ENCODE measurements around the gene ATP11B. TPM values are rescaled to one million over a fixed set of nuclear protein-coding genes. Genes with fewer than 3 reads are reported as not detected.

ATP11B gene
- total RNA-seq, 3 donors from 2014 or later, result 70.8 to 92.8 (median 77.3) TPM

DNA sequence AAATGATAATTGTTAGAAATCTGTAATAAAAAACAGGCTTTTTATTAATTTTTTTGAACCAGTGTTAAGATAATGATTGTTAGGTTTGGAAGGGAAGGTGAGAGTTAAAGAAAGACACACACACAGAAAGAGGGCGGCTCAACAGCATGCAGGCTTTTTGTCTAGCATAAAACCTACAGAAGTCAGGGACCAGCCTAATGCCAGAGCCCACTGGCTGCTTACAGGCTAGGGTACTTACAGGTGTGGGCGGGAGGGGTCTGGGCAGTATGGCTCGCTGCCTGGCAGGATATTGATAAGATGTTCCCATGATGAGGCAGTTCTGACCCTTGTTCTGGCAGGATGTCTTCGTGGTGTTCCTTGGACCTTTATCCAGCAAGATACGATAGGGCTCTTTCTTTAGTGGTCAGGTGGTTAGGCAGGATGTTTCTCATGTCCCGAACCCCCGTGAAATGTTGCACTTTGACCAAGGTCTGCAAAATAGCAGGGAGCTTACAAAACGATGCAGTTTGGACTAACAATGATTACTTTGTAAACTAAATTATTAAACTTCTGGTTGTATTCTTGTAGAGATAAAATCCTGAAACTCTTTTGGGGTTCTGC is 102.3 kb downstream of the ATP11B start:
- no peak for DNase-seq (ENCODE audit: low spot score in 2 of 2)
- no peak overlapping the region for H3K4me3 ChIP-seq
- H3K9me3 ChIP-seq, result no peaks in the 10 kb centered on the region
- intact Hi-C loops (cut with DNase I; ENCODE audit: low total_unique reads), result no loop called here
- no peaks in the 10 kb centered on the region for H3K27me3 ChIP-seq
- H3K4me1 ChIP-seq, result no peaks in the 10 kb centered on the region
- H3K27ac ChIP-seq, result no peak overlapping the region
- H3K36me3 ChIP-seq, result peaks cover 8% of the 10 kb centered on the region
- TF ChIP-seq POLR2AphosphoS5 (IDR thresholded peaks at IDR 0.05) (no peak), POLR2A (IDR thresholded peaks at IDR 0.05) (no peak)
- TF ChIP-seq, protein P1, sequence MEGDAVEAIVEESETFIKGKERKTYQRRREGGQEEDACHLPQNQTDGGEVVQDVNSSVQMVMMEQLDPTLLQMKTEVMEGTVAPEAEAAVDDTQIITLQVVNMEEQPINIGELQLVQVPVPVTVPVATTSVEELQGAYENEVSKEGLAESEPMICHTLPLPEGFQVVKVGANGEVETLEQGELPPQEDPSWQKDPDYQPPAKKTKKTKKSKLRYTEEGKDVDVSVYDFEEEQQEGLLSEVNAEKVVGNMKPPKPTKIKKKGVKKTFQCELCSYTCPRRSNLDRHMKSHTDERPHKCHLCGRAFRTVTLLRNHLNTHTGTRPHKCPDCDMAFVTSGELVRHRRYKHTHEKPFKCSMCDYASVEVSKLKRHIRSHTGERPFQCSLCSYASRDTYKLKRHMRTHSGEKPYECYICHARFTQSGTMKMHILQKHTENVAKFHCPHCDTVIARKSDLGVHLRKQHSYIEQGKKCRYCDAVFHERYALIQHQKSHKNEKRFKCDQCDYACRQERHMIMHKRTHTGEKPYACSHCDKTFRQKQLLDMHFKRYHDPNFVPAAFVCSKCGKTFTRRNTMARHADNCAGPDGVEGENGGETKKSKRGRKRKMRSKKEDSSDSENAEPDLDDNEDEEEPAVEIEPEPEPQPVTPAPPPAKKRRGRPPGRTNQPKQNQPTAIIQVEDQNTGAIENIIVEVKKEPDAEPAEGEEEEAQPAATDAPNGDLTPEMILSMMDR (IDR thresholded peaks at IDR 0.05), result no peak

DNA sequence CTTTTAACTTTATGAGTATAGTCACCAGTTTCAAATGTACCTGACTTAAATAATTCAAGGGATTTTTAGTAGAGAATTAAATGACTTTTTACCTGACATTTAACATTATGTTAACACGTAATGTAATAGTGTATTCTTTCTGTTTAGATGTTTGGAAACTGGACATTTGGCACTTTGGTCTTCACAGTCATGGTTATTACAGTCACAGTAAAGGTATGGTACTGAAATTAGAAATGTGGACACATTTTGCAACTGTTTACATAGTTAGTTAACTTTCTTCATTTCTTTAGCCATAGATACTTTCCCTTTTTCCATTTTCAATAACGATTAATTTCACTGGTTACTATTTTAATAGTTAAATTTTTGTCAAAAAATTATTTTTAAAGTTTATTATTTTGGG is 103.2 kb downstream of the ATP11B start:
- Histone ChIP-seq H3K9me3 (no peaks in the 10 kb centered on the region), H3K36me3 (peaks cover 8% of the 10 kb centered on the region), H3K4me1 (no peaks in the 10 kb centered on the region), H3K4me3 (no peak overlapping the region), H3K27ac (no peak overlapping the region), H3K27me3 (no peaks in the 10 kb centered on the region)
- TF ChIP-seq POLR2AphosphoS5 (IDR thresholded peaks at IDR 0.05) (no peak), POLR2A (IDR thresholded peaks at IDR 0.05) (no peak)
- TF ChIP-seq, protein P1 (IDR thresholded peaks at IDR 0.05), result no peak
- intact Hi-C loops (cut with DNase I; ENCODE audit: low total_unique reads), result no loop called here
- DNase-seq (ENCODE audit: low spot score in 2 of 2), result no peak

DNA sequence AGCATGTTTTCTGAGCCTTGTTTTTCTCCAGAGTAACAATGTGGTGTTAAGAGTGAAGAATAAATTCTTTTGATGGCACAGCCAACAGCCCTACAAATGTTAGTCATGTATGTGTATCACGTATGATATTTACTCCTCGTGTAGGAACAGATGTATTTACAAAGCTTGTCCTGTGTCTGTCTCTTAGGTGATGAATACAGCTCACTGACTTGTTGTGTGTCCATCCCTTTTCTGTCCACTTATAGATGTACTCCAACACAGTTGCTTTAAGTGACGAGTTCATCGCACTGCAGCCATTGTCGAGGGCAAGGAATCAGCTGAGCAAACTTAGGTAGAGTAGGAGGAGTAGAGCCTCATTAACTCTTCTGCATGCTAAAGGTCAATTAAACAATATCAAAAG is 108.9 kb downstream of the ATP11B start:
- no peak overlapping the region for H3K27ac ChIP-seq
- no peak for DNase-seq (ENCODE audit: low spot score in 2 of 2)
- TF ChIP-seq POLR2AphosphoS5 (IDR thresholded peaks at IDR 0.05) (no peak), POLR2A (IDR thresholded peaks at IDR 0.05) (no peak)
- TF ChIP-seq, protein P1 (IDR thresholded peaks at IDR 0.05), result no peak
- H3K9me3 ChIP-seq, result no peaks in the 10 kb centered on the region
- H3K27me3 ChIP-seq, result no peaks in the 10 kb centered on the region
- no peak overlapping the region for H3K4me3 ChIP-seq
- H3K4me1 ChIP-seq, result no peaks in the 10 kb centered on the region
- no peaks in the 10 kb centered on the region for H3K36me3 ChIP-seq
- intact Hi-C loops (cut with DNase I; ENCODE audit: low total_unique reads), result no loop called here

DNA sequence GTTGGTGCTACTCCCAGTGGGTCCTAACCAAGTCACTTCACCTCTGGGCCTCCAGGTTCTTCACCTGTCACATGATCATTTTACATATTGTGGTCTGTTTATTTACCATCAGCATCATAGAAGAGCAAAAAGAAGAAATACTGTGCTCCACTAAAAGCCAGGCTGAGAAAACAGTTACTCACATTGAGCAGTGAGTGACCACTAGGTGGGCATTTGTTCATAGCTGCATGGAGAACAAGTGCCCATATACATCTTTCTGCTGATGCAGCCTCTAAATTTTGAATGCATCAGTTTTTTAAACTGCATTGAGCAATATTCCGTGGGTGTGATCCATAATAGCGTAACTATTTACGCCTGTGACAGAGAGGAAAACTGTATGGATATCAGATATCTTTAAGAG is 110.9 kb downstream of the ATP11B start:
- no peaks in the 10 kb centered on the region for H3K4me1 ChIP-seq
- no peaks in the 10 kb centered on the region for H3K36me3 ChIP-seq
- no peaks in the 10 kb centered on the region for H3K9me3 ChIP-seq
- TF ChIP-seq, protein P1 (IDR thresholded peaks at IDR 0.05), result no peak
- no peak for TF ChIP-seq POLR2AphosphoS5 (IDR thresholded peaks at IDR 0.05)
- no peak for TF ChIP-seq POLR2A (IDR thresholded peaks at IDR 0.05)
- H3K27me3 ChIP-seq, result no peaks in the 10 kb centered on the region
- intact Hi-C loops (cut with DNase I; ENCODE audit: low total_unique reads), result no loop called here
- no peak overlapping the region for H3K27ac ChIP-seq
- DNase-seq (ENCODE audit: low spot score in 2 of 2), result no peak
- no peak overlapping the region for H3K4me3 ChIP-seq

DNA sequence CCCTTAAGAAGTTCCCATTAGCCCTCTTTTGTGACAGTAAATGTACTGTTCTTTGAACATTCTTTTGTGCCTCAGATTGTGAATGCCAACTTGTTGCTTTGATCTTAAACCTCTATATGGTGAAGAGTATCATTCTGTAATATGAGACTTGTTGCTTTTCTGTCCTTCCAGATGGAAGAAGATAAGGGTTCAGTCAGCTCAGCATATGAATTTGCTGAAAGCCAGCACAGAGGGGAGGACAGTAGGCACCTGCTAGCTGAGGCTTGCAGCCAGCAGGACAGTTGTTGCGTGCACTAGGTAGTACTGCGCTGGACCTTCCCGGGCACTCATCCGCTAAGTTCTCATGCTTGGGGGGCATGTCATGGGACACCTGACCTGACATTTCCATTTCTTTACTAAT is 112.3 kb downstream of the ATP11B start:
- DNase-seq (ENCODE audit: low spot score in 2 of 2), result no peak
- intact Hi-C loops (cut with DNase I; ENCODE audit: low total_unique reads), result no loop called here

More for the DNA sequence above, 112.3 kb downstream of the ATP11B start:
- Histone ChIP-seq H3K27me3 (no peaks in the 10 kb centered on the region), H3K4me1 (no peaks in the 10 kb centered on the region), H3K27ac (no peak overlapping the region), H3K9me3 (no peaks in the 10 kb centered on the region), H3K4me3 (no peak overlapping the region), H3K36me3 (no peaks in the 10 kb centered on the region)
- TF ChIP-seq POLR2A (IDR thresholded peaks at IDR 0.05) (no peak), POLR2AphosphoS5 (IDR thresholded peaks at IDR 0.05) (no peak)
- TF ChIP-seq, protein P1 (IDR thresholded peaks at IDR 0.05), result no peak

Measured in breast epithelium (tissue), 4 donors.